ENCODE results near the gene RHOBTB1. TPM values are rescaled to one million over a fixed set of nuclear protein-coding genes. Genes with fewer than 3 reads are reported as not detected.

Gene RHOBTB1
- total and polyA plus RNA-seq, 2 experiments from 2014 or later = 4.6 to 13.2 TPM

DNA sequence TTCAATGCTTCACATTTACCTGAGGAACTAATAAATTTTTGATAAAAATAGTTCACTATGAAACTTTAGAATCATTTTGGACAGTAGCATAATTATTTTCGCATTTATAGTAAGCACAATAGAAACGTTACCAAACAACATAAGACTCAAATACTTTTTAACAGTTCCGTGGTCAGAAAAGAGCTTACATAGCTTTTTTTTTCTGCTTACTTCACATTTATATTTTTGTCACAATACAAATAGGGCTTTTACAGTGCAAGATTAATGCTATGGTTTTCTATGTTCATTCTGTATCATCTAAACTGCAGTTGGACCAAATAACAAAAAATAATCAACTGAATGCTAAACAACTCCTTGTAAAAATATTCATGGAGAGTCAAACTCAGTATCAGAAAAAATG is 26.5 kb upstream of the RHOBTB1 start:
- ATAC-seq (no peak), DNase-seq (ENCODE audit: low spot score) (no peak)
- Histone ChIP-seq H3K27ac (ENCODE audit: low read depth) (no peak overlapping the region), H3K27me3 (ENCODE audit: insufficient read depth) (no peaks in the 10 kb centered on the region), H4K20me1 (replicated peaks; ENCODE audit: insufficient read depth) (no peaks in the 10 kb centered on the region), H3K4me1 (ENCODE audit: insufficient read depth) (0 out of 2 replicates have a peak, but pooled peaks cover 4% of the 10 kb centered on the region), H3K9me2 (ENCODE audit: insufficient read depth) (no peaks in the 10 kb centered on the region), H3K36me3 (ENCODE audit: insufficient read depth) (no peaks in the 10 kb centered on the region), H3K79me2 (replicated peaks; ENCODE audit: insufficient read depth) (no peaks in the 10 kb centered on the region), H3K4me3 (no peak overlapping the region), H3K4me2 (no peak overlapping the region), H2AFZ (no peak overlapping the region), H3F3A (replicated peaks; ENCODE audit: low read depth) (no peaks in the 10 kb centered on the region)
- Mint-ChIP-seq H3K4me3 (no peak overlapping the region), H3K4me1 (peaks cover 9% of the 10 kb centered on the region; the same call in 2 of the 3 replicates), H3K36me3 (ENCODE audit: low read depth) (no peaks in the 10 kb centered on the region), H3K27me3 (ENCODE audit: insufficient read depth, low read depth, poor library complexity) (no peaks in the 10 kb centered on the region), H3K27ac (no peak overlapping the region), H3K9me3 (no peaks in the 10 kb centered on the region)
- TF ChIP-seq ZNF114 (CRISPR knock-in tag; IDR thresholded peaks at IDR 0.05) (no peak), EZH2phosphoT487 (IDR thresholded peaks at IDR 0.05; ENCODE audit: unreplicated experiment) (no peak), ZNF462 (CRISPR knock-in tag; IDR thresholded peaks at IDR 0.05) (no peak), POLR2AphosphoS5 (IDR thresholded peaks at IDR 0.05; ENCODE audit: low read depth) (no peak), STAT1 (IDR thresholded peaks at IDR 0.05; ENCODE audit: unreplicated experiment) (no peak)
- TF ChIP-seq, protein P1, sequence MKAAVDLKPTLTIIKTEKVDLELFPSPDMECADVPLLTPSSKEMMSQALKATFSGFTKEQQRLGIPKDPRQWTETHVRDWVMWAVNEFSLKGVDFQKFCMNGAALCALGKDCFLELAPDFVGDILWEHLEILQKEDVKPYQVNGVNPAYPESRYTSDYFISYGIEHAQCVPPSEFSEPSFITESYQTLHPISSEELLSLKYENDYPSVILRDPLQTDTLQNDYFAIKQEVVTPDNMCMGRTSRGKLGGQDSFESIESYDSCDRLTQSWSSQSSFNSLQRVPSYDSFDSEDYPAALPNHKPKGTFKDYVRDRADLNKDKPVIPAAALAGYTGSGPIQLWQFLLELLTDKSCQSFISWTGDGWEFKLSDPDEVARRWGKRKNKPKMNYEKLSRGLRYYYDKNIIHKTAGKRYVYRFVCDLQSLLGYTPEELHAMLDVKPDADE (IDR thresholded peaks at IDR 0.05) = no peak
- TF ChIP-seq, protein P2, sequence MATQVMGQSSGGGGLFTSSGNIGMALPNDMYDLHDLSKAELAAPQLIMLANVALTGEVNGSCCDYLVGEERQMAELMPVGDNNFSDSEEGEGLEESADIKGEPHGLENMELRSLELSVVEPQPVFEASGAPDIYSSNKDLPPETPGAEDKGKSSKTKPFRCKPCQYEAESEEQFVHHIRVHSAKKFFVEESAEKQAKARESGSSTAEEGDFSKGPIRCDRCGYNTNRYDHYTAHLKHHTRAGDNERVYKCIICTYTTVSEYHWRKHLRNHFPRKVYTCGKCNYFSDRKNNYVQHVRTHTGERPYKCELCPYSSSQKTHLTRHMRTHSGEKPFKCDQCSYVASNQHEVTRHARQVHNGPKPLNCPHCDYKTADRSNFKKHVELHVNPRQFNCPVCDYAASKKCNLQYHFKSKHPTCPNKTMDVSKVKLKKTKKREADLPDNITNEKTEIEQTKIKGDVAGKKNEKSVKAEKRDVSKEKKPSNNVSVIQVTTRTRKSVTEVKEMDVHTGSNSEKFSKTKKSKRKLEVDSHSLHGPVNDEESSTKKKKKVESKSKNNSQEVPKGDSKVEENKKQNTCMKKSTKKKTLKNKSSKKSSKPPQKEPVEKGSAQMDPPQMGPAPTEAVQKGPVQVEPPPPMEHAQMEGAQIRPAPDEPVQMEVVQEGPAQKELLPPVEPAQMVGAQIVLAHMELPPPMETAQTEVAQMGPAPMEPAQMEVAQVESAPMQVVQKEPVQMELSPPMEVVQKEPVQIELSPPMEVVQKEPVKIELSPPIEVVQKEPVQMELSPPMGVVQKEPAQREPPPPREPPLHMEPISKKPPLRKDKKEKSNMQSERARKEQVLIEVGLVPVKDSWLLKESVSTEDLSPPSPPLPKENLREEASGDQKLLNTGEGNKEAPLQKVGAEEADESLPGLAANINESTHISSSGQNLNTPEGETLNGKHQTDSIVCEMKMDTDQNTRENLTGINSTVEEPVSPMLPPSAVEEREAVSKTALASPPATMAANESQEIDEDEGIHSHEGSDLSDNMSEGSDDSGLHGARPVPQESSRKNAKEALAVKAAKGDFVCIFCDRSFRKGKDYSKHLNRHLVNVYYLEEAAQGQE (IDR thresholded peaks at IDR 0.05; ENCODE audit: unreplicated experiment) = no peak

Measured in GM23338 (cell line).